CD14-positive monocyte (primary cell): ENCODE measurements around the gene SLF2. TPM values are rescaled to one million over a fixed set of nuclear protein-coding genes. Genes with fewer than 3 reads are reported as not detected.

Source experiments
- DNase-seq, 3 donors: peaks; one replicate each; pipeline ENCODE4 v3.0.0-alpha.2; 2011 to 2022
- H2AFZ ChIP-seq: 2 replicates; pipeline ENCODE4 v1.6.0; 2012; ENCODE audit warnings: mild to moderate bottlenecking, low read depth, low read length, inconsistent platforms; ENCODE audit not compliant: insufficient read depth, poor library complexity, severe bottlenecking
- H3K27ac ChIP-seq, 2 donors: 1 replicate in 1 of 2; 2 replicates in 1 of 2; pipeline ENCODE4 v1.5.1; 2012 to 2013; ENCODE audit warnings: low read length in 2 of 2, control low read depth in 1 of 2, inconsistent platforms in 1 of 2, low read depth in 1 of 2, mild to moderate bottlenecking in 1 of 2
- H3K27me3 ChIP-seq, 2 donors: one replicate each; pipeline versions ENCODE4 v1.6.0 to v1.6.1; 2011 to 2013; ENCODE audit warnings: low read length in 2 of 2; ENCODE audit not compliant: control insufficient read depth in 2 of 2, insufficient read depth in 2 of 2
- H3K36me3 ChIP-seq, 2 donors: replicated peaks in 1 of 2; 1 replicate in 1 of 2; 2 replicates in 1 of 2; pipeline versions ENCODE4 v1.5.1 to v1.6.1; 2012 to 2013; ENCODE audit warnings: low read length in 2 of 2, control low read depth in 1 of 2, inconsistent platforms in 1 of 2, mild to moderate bottlenecking in 1 of 2; ENCODE audit not compliant: insufficient read depth in 2 of 2, control insufficient read depth in 1 of 2
- H3K4me1 ChIP-seq, 2 donors: 1 replicate in 1 of 2; 2 replicates in 1 of 2; pipeline versions ENCODE4 v1.5.1 to v1.6.1; 2012 to 2013; ENCODE audit warnings: low read length in 2 of 2, control low read depth in 1 of 2, inconsistent platforms in 1 of 2, mild to moderate bottlenecking in 1 of 2, moderate library complexity in 1 of 2; ENCODE audit not compliant: insufficient read depth in 2 of 2, control insufficient read depth in 1 of 2
- H3K4me2 ChIP-seq: replicated peaks from 2 replicates; pipeline ENCODE3; 2012; ENCODE audit warnings: low read length, moderate library complexity, mild to moderate bottlenecking; ENCODE audit not compliant: poor library complexity, severe bottlenecking; ENCODE audit errors: extremely low read depth
- H3K4me3 ChIP-seq, 3 experiments: fragments of 200-600 bp in 1 of 3; sonication (generic) in 1 of 3; replicated peaks in 1 of 3; 1 replicate in 2 of 3; 2 replicates in 1 of 3; pipeline ENCODE4 v1.5.1; 2011 to 2013; ENCODE audit warnings: low read length in 3 of 3, mild to moderate bottlenecking in 3 of 3, control low read depth in 2 of 3, low read depth in 2 of 3, inconsistent platforms in 1 of 3, moderate library complexity in 1 of 3
- H3K79me2 ChIP-seq: 2 replicates; pipeline ENCODE4 v1.6.0; 2012; ENCODE audit warnings: mild to moderate bottlenecking, control low read depth, inconsistent platforms, low read length, moderate library complexity; ENCODE audit not compliant: insufficient read depth
- H3K9ac ChIP-seq: 2 replicates; pipeline ENCODE4 v1.6.0; 2017; ENCODE audit warnings: low read length, mild to moderate bottlenecking; ENCODE audit not compliant: insufficient read depth, poor library complexity, severe bottlenecking
- H3K9me3 ChIP-seq, 2 donors: replicated peaks in 1 of 2; 1 replicate in 1 of 2; 2 replicates in 1 of 2; pipeline versions ENCODE4 v1.5.1 to v1.6.1; 2012 to 2013; ENCODE audit warnings: low read length in 2 of 2, control low read depth in 1 of 2; ENCODE audit not compliant: control insufficient read depth in 1 of 2, insufficient read depth in 1 of 2
- H4K20me1 ChIP-seq: 2 replicates; pipeline ENCODE4 v1.6.0; 2012; ENCODE audit warnings: mild to moderate bottlenecking, low read length, control low read depth, moderate library complexity; ENCODE audit not compliant: insufficient read depth
- H3K27ac Mint-ChIP-seq, 7 donors: one replicate each; pipeline ENCODE4 v1.8.0; 2020; ENCODE audit warnings: mild to moderate bottlenecking in 7 of 7, mixed read lengths in 7 of 7, moderate library complexity in 6 of 7, inconsistent platforms in 2 of 7
- H3K27me3 Mint-ChIP-seq, 3 donors: one replicate each; pipeline ENCODE4 v1.8.0; 2021 to 2022; ENCODE audit warnings: low read depth in 3 of 3, mild to moderate bottlenecking in 3 of 3, mixed read lengths in 3 of 3, moderate library complexity in 3 of 3, inconsistent platforms in 1 of 3
- H3K36me3 Mint-ChIP-seq, 2 donors: one replicate each; pipeline ENCODE4 v1.8.0; 2020; ENCODE audit warnings: mixed read lengths in 2 of 2, inconsistent platforms in 1 of 2, mild to moderate bottlenecking in 1 of 2
- H3K4me1 Mint-ChIP-seq: one replicate; pipeline ENCODE4 v1.8.0; 2020; ENCODE audit warnings: mild to moderate bottlenecking, mixed read lengths
- H3K4me3 Mint-ChIP-seq, 2 donors: one replicate each; pipeline ENCODE4 v1.8.0; 2020; ENCODE audit warnings: mild to moderate bottlenecking in 2 of 2, mixed read lengths in 2 of 2, moderate library complexity in 1 of 2
- H3K9me3 Mint-ChIP-seq, 7 donors: one replicate each; pipeline ENCODE4 v1.8.0; 2020 to 2022; ENCODE audit warnings: mixed read lengths in 7 of 7, mild to moderate bottlenecking in 6 of 7, moderate library complexity in 6 of 7, inconsistent platforms in 2 of 7
- CTCF ChIP-seq: fragments of 200-600 bp; IDR thresholded peaks from one replicate; pipeline ENCODE4 v1.8.0; 2022; ENCODE audit warnings: antibody characterized with exemption, mild to moderate bottlenecking
- WGBS: methylation state at CpG from one replicate; pipeline ENCODE4 v1.1.5; 2013; ENCODE audit warnings: missing lambda C conversion rate; ENCODE audit not compliant: insufficient coverage; 5-methylcytosine and 5-hydroxymethylcytosine counted together
- intact Hi-C, 2 donors: fragments of 100-400 bp; cut with micrococcal nuclease; formaldehyde crosslinking; loops; one replicate each; pipeline versions ENCODE4 v1.15.0 to v1.15.1; 2023
- polyA plus RNA-seq, 3 donors: library from polyadenylated mRNA; depleted of rRNA in 1 of 3; unstranded in 2 of 3; stranded (reverse) in 1 of 3; fragments of 300-500 nt in 2 of 3; fragments of >200 nt in 1 of 3; fragmentation: Illumina TruSeq in 2 of 3; gene quantifications; 1 replicate in 2 of 3; 2 replicates in 1 of 3; pipeline ENCODE4 v1.2.3, GENCODE V29; 2012 to 2021

Gene SLF2
- polyA plus RNA-seq, 3 donors: 5.8 to 11.3 (median 6.4) TPM

GRCh38 chr10:101005869-101006567 lies 93.3 kb downstream of the SLF2 start:
- peaks cover 3 to 12% of the 10 kb centered on the region in 2 donors for H3K36me3 ChIP-seq
- H3K4me1 ChIP-seq: peaks cover under 1 to 6% of the 10 kb centered on the region in 2 donors

GRCh38 chr10:101006593-101007098 lies 93.9 kb downstream of the SLF2 start:
- H3K4me1 ChIP-seq: no peaks in the 10 kb centered on the region

More at GRCh38 chr10:101005869-101006567, 93.3 kb downstream of the SLF2 start:
- H3K27ac Mint-ChIP-seq: no peak overlapping the region
- H2AFZ ChIP-seq: no peak overlapping the region
- H3K4me3 Mint-ChIP-seq: no peak overlapping the region
- intact Hi-C loops: no loop called here
- H3K4me2 ChIP-seq: no peak overlapping the region
- H3K4me3 ChIP-seq: no peak overlapping the region
- no peaks in the 10 kb centered on the region for H4K20me1 ChIP-seq
- no peaks in the 10 kb centered on the region for H3K27me3 ChIP-seq
- H3K27ac ChIP-seq: no peak overlapping the region
- H3K79me2 ChIP-seq: peaks cover under 1% of the 10 kb centered on the region
- 100% methylated on average over 2 of the region's 4 CpGs for WGBS
- peaks cover 0 to 4% (median 0%) of the 10 kb centered on the region in 3 donors for H3K27me3 Mint-ChIP-seq
- no peaks in the 10 kb centered on the region for H3K9me3 Mint-ChIP-seq
- no peak for TF ChIP-seq CTCF
- H3K36me3 Mint-ChIP-seq: peaks cover 10 to 20% of the 10 kb centered on the region in 2 donors
- no peak for DNase-seq
- no peaks in the 10 kb centered on the region for H3K9me3 ChIP-seq
- H3K4me1 Mint-ChIP-seq: peaks cover 6% of the 10 kb centered on the region
- H3K9ac ChIP-seq: no peak overlapping the region

More at GRCh38 chr10:101006593-101007098, 93.9 kb downstream of the SLF2 start:
- no peaks in the 10 kb centered on the region for H4K20me1 ChIP-seq
- 95% methylated on average over 33 of the region's 33 CpGs for WGBS
- no peak overlapping the region for H2AFZ ChIP-seq
- H3K9me3 Mint-ChIP-seq: no peaks in the 10 kb centered on the region
- H3K4me3 Mint-ChIP-seq: no peak overlapping the region
- H3K79me2 ChIP-seq: no peaks in the 10 kb centered on the region
- H3K4me1 Mint-ChIP-seq: no peaks in the 10 kb centered on the region
- peaks cover 0 to 3% (median 0%) of the 10 kb centered on the region in 3 donors for H3K27me3 Mint-ChIP-seq
- H3K36me3 ChIP-seq: peaks cover 3 to 12% of the 10 kb centered on the region in 2 donors
- intact Hi-C loops: no loop called here
- H3K9ac ChIP-seq: no peak overlapping the region
- H3K4me2 ChIP-seq: no peak overlapping the region
- peaks cover 8 to 20% of the 10 kb centered on the region in 2 donors for H3K36me3 Mint-ChIP-seq
- no peaks in the 10 kb centered on the region for H3K9me3 ChIP-seq
- H3K4me3 ChIP-seq: no peak overlapping the region
- no peak for DNase-seq
- H3K27me3 ChIP-seq: no peaks in the 10 kb centered on the region
- TF ChIP-seq CTCF: no peak
- no peak overlapping the region for H3K27ac Mint-ChIP-seq
- H3K27ac ChIP-seq: no peak overlapping the region
